ENCODE measurements around the gene ADIG.

Gene ADIG

DNA sequence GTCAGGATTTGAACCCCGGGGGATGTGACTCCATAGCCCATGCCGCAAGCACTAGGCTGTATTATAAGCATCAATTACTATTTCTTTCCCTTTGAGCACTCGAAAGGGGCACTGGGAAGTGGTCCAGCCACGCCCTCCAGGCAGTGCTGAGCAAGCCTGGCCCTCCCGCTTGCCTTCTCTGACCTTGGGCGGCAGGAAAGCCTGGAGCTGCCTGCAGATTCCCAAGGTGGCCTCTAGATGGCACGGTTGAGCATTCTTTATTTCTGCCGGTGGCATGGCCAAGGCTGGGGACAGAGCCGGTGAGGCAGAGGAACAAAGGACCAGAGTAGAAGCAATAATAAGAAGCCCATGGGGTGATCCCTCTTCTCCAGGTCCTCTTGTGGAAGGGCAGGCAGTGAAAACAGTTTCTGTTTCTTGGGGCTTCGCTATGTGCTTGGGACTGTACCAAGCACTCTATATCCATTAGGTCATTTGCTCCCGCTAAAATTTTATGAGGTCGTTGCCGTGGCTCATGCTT lies 52.6 kb downstream of the ADIG start:
- DNase-seq: peak; percentile 56 to 68

GRCh38 chr20:38635721-38636288 lies 54.8 kb downstream of the ADIG start:
- peak; percentile 14 to 32 for DNase-seq

Data from inflammatory macrophage (primary cell).